Uterus (tissue), 4 donors: ENCODE data around the gene ADARB1. TPM values are rescaled to one million over a fixed set of nuclear protein-coding genes. Genes with fewer than 3 reads are reported as not detected.

ENCODE experiments used
- DNase-seq, 2 donors: peaks; one replicate each; pipeline ENCODE4 v3.0.0-alpha.2; 2019 to 2020
- H3K27ac ChIP-seq, 2 donors: fragments of 200-600 bp; sonication (generic); 1 replicate in 1 of 2; 2 replicates in 1 of 2; pipeline ENCODE4 v1.5.1; 2016 to 2018
- H3K27me3 ChIP-seq, 2 donors: fragments of 200-600 bp; sonication (generic); one replicate each; pipeline ENCODE4 v1.5.1; 2018 to 2019; ENCODE audit warnings: control low read depth in 1 of 2
- H3K36me3 ChIP-seq, 2 donors: fragments of 200-600 bp; sonication (generic); one replicate each; pipeline ENCODE4 v1.5.1; 2019; ENCODE audit warnings: control low read depth in 1 of 2
- H3K4me1 ChIP-seq, 2 donors: fragments of 200-600 bp; sonication (generic); one replicate each; pipeline ENCODE4 v1.5.1; 2018 to 2019; ENCODE audit warnings: control low read depth in 1 of 2
- H3K4me3 ChIP-seq, 2 donors: fragments of 200-600 bp; sonication (generic); 1 replicate in 1 of 2; 2 replicates in 1 of 2; pipeline ENCODE4 v1.5.1; 2018 to 2019; ENCODE audit warnings: mild to moderate bottlenecking in 1 of 2
- H3K9me3 ChIP-seq, 2 donors: fragments of 200-600 bp; sonication (generic); one replicate each; pipeline ENCODE4 v1.5.1; 2019; ENCODE audit warnings: control low read depth in 1 of 2
- POLR2A ChIP-seq, 2 donors: fragments of 450-650 bp; IDR thresholded peaks; one replicate each; pipeline ENCODE4 v1.6.1; 2016; ENCODE audit warnings: antibody characterized with exemption in 2 of 2, mild to moderate bottlenecking in 1 of 2, moderate library complexity in 1 of 2
- intact Hi-C: fragments of 100-400 bp; cut with DNase I; formaldehyde crosslinking; loops from one replicate; pipeline ENCODE4 v1.15.1; 2023; ENCODE audit warnings: low total_unique reads
- total RNA-seq, 4 donors: library from RNA; depleted of rRNA in 3 of 4; stranded (reverse); fragments of >200 nt in 3 of 4; gene quantifications; one replicate each; pipeline versions ENCODE4 v1.1.0 to v1.2.4, GENCODE V29; 2014 to 2023
- TF ChIP-seq, protein P1 (sequence below), 4 experiments: fragments of 200-600 bp in 2 of 4; fragments of 450-650 bp in 2 of 4; sonication (generic) in 2 of 4; IDR thresholded peaks; one replicate each; pipeline ENCODE4 v1.5.1; 2016 to 2019; ENCODE audit warnings: antibody characterized with exemption in 4 of 4, mild to moderate bottlenecking in 2 of 4, moderate library complexity in 1 of 4
- donor health status: DM: yes; HTN: yes; CAD: no.

Gene ADARB1
- total RNA-seq, 4 donors from 2014 or later, result 21.8 to 69.6 (median 43.3) TPM

DNA sequence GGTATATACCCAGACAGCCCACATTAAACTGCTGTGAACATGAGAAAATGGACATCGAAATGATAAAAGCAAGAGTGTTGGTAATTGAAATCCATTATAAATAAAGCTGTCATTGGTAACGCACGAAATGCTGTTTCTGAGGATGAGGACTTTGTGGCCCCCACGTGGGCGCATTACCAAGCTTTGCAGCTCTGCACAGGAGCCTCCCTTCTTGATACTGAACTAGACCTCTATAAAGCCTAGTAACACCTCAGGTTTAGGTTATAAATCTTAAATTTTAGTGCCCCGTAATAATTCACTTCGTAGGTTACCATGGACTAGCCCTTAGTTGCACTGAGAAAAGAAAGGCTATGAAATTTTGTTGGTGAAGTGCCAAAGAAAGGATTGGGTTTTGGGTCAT is 45.4 kb downstream of the ADARB1 start:
- Histone ChIP-seq H3K9me3 (no peaks in the 10 kb centered on the region), H3K4me3 (no peak overlapping the region), H3K36me3 (no peaks in the 10 kb centered on the region), H3K4me1 (peaks cover 0 to 10% of the 10 kb centered on the region in 2 donors), H3K27ac (peak overlapping the region; percentile 82 to 83), H3K27me3 (no peaks in the 10 kb centered on the region)
- TF ChIP-seq POLR2A (IDR thresholded peaks at IDR 0.05), result no peak
- TF ChIP-seq, protein P1, sequence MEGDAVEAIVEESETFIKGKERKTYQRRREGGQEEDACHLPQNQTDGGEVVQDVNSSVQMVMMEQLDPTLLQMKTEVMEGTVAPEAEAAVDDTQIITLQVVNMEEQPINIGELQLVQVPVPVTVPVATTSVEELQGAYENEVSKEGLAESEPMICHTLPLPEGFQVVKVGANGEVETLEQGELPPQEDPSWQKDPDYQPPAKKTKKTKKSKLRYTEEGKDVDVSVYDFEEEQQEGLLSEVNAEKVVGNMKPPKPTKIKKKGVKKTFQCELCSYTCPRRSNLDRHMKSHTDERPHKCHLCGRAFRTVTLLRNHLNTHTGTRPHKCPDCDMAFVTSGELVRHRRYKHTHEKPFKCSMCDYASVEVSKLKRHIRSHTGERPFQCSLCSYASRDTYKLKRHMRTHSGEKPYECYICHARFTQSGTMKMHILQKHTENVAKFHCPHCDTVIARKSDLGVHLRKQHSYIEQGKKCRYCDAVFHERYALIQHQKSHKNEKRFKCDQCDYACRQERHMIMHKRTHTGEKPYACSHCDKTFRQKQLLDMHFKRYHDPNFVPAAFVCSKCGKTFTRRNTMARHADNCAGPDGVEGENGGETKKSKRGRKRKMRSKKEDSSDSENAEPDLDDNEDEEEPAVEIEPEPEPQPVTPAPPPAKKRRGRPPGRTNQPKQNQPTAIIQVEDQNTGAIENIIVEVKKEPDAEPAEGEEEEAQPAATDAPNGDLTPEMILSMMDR (IDR thresholded peaks at IDR 0.05), result no peak
- peak; percentile 51 to 68 for DNase-seq
- intact Hi-C loops, result no loop called here

DNA sequence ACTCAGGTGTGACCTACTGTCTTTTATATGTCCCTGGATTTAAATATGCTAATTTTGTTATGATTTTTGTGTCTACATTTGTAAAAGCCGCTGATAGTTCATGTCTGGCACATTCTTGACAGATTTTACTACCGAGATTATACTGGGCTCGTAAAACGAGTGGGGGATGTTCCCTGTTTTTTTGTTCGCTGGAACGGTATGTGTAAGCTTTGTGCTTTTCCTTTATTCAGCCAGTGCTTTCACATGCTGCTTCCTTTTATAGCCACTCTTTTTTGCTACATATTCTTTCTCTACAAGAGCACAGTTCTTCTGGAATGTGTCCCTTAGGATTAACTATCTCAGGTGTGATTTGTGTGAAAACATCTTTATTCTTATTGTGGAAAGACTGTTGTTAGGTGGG is 46.6 kb downstream of the ADARB1 start:
- TF ChIP-seq POLR2A (IDR thresholded peaks at IDR 0.05), result no peak
- TF ChIP-seq, protein P1 (IDR thresholded peaks at IDR 0.05), result peak in 1 of 4 experiments; percentile 6
- DNase-seq, result peak in 1 of 2 donors; percentile 71
- peak overlapping the region; percentile 82 to 83 for H3K27ac ChIP-seq
- H3K4me1 ChIP-seq, result peaks cover 0 to 10% of the 10 kb centered on the region in 2 donors
- H3K27me3 ChIP-seq, result no peaks in the 10 kb centered on the region
- H3K4me3 ChIP-seq, result no peak overlapping the region
- intact Hi-C loops, result no loop called here
- no peaks in the 10 kb centered on the region for H3K36me3 ChIP-seq
- no peaks in the 10 kb centered on the region for H3K9me3 ChIP-seq

DNA sequence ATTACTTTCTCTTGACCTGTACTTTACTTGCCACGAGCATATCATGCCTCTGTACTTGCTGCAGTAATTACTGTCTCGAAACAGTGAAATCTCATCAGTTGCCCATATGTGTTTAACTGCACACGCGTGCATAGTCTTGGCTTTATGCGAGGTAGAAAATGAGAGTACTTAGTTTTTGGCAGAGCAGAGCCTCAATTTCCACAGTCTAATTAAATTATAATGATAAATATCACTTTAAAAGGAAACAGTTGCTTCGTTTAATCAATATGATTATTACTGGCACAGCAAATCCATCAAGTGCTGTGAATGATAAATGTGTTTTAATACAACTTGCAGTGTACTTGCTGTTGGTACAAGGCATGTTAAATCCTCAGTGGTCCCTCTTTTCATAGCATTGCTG is 47.6 kb downstream of the ADARB1 start:
- Histone ChIP-seq H3K4me3 (no peak overlapping the region), H3K9me3 (no peaks in the 10 kb centered on the region), H3K36me3 (no peaks in the 10 kb centered on the region), H3K27ac (peak overlapping the region; percentile 82 to 83), H3K27me3 (no peaks in the 10 kb centered on the region), H3K4me1 (peaks cover 0 to 10% of the 10 kb centered on the region in 2 donors)
- DNase-seq, result no peak
- no peak for TF ChIP-seq POLR2A (IDR thresholded peaks at IDR 0.05)
- TF ChIP-seq, protein P1 (IDR thresholded peaks at IDR 0.05), result no peak
- intact Hi-C loops, result no loop called here

DNA sequence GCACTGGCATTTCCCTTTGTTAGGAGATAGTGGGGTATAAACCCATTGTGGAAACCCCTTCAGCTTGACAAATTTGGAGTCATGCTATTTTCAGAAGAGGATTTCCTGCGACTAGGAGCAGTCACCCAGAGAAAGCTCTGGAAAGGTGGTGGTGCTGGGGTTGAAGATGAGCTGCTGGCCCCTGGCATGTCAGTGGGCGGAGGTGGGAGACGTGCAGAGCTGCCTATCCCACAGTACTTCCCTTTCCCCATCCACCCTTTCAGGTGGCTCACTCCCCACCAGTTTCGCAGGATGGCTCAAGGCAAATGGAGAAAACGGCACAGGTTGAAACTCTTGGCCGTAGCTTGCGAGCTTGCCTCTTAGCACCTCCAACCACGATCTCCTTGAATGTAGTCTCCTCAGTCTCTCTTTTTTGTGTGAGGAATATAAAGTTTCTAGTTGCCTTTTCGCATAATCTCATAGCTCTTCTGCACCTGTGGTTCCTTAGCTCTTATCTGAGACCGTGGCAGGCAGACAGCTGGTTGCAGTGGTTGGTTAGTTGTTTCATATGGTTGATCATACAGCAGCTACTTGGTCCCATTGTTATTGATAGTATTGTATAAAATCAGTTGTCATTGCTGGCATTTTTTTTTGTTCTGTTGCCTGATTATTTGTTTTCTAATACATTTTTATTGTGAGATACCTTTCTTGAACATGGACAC is 48.2 kb downstream of the ADARB1 start:
- Histone ChIP-seq H3K27me3 (no peaks in the 10 kb centered on the region), H3K36me3 (no peaks in the 10 kb centered on the region), H3K9me3 (no peaks in the 10 kb centered on the region), H3K4me3 (no peak overlapping the region), H3K27ac (peak overlapping the region in 1 of 2 donors; percentile 82), H3K4me1 (peaks cover 0 to 10% of the 10 kb centered on the region in 2 donors)
- intact Hi-C loops, result no loop called here
- DNase-seq, result no peak
- TF ChIP-seq, protein P1 (IDR thresholded peaks at IDR 0.05), result no peak
- TF ChIP-seq POLR2A (IDR thresholded peaks at IDR 0.05), result no peak

DNA sequence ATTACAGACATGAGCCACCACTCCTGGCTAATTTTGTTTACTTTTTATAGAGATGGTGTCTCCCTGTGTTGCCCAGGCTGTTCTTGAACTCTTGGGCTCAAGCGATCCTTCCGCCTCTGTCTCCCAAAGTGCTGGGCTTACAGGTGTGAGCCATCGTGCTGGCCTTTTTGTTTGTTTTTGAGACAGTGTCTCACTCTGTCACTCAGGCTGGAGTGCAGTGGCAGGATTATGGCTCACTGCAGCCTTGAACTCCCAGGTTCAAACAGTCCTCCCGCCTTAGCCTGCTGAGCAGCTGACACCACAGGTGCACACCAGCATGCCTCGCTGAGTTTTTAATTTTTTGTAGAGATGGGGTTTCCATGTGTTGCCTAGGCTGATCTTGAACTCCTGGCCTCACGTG is 49.1 kb downstream of the ADARB1 start:
- Histone ChIP-seq H3K36me3 (no peaks in the 10 kb centered on the region), H3K4me3 (no peak overlapping the region), H3K27ac (no peak overlapping the region), H3K27me3 (no peaks in the 10 kb centered on the region), H3K4me1 (peaks cover 0 to 10% of the 10 kb centered on the region in 2 donors), H3K9me3 (no peaks in the 10 kb centered on the region)
- TF ChIP-seq POLR2A (IDR thresholded peaks at IDR 0.05), result no peak
- TF ChIP-seq, protein P1 (IDR thresholded peaks at IDR 0.05), result no peak
- intact Hi-C loops, result no loop called here
- no peak for DNase-seq
